HEK293 (cell line): ENCODE measurements around the gene TAS2R4.

Source experiments
- BCL11A ChIP-seq: fragments of 450-650 bp; formaldehyde crosslinking; IDR thresholded peaks from 2 replicates; pipeline ENCODE4 v1.5.1; 2016; ENCODE audit warnings: low read depth, missing biosample characterization, missing genetic modification characterization
- TCF7L2 ChIP-seq: IDR thresholded peaks from 2 replicates; pipeline ENCODE4 v1.6.1; 2011; ENCODE audit warnings: low read depth, mild to moderate bottlenecking, inconsistent platforms, low read length, moderate library complexity, borderline replicate concordance
- ZNF184 ChIP-seq: fragments of 450-650 bp; IDR thresholded peaks from 2 replicates; pipeline ENCODE4 v1.5.1; 2018; ENCODE audit warnings: missing biosample characterization, mild to moderate bottlenecking, missing genetic modification characterization
- ZNF223 ChIP-seq: fragments of 450-650 bp; formaldehyde crosslinking; IDR thresholded peaks from 2 replicates; pipeline ENCODE4 v1.5.1; 2016; ENCODE audit warnings: missing biosample characterization, missing genetic modification characterization
- ZNF274 ChIP-seq, 2 experiments: fragments of 200-500 bp in 1 of 2; fragments of 450-650 bp in 1 of 2; sonication (Bioruptor generic) in 1 of 2; formaldehyde crosslinking in 1 of 2; IDR thresholded peaks; 2 replicates each; pipeline versions ENCODE4 v1.5.1 to v1.6.1; 2014 to 2016; ENCODE audit warnings: borderline replicate concordance in 1 of 2, inconsistent platforms in 1 of 2, low read length in 1 of 2, missing biosample characterization in 1 of 2, missing genetic modification characterization in 1 of 2
- ZNF501 ChIP-seq: fragments of 450-650 bp; formaldehyde crosslinking; IDR thresholded peaks from 2 replicates; pipeline ENCODE4 v1.5.1; 2016; ENCODE audit warnings: missing biosample characterization, missing genetic modification characterization
- ZNF792 ChIP-seq: fragments of 450-650 bp; formaldehyde crosslinking; IDR thresholded peaks from 2 replicates; pipeline ENCODE4 v1.5.1; 2016; ENCODE audit warnings: missing biosample characterization, missing genetic modification characterization
- TF ChIP-seq, protein P1 (sequence below): fragments of 450-650 bp; formaldehyde crosslinking; IDR thresholded peaks from 2 replicates; pipeline ENCODE4 v1.5.1; 2016; ENCODE audit warnings: missing biosample characterization, missing genetic modification characterization
- TF ChIP-seq, protein P2 (sequence below): fragments of 450-650 bp; formaldehyde crosslinking; IDR thresholded peaks from 2 replicates; pipeline ENCODE4 v1.5.1; 2016; ENCODE audit warnings: missing biosample characterization, missing genetic modification characterization
- TF ChIP-seq, protein P3 (sequence below): fragments of 450-650 bp; formaldehyde crosslinking; IDR thresholded peaks from 2 replicates; pipeline ENCODE4 v1.5.1; 2016; ENCODE audit warnings: missing biosample characterization, missing genetic modification characterization, low read depth

DNA sequence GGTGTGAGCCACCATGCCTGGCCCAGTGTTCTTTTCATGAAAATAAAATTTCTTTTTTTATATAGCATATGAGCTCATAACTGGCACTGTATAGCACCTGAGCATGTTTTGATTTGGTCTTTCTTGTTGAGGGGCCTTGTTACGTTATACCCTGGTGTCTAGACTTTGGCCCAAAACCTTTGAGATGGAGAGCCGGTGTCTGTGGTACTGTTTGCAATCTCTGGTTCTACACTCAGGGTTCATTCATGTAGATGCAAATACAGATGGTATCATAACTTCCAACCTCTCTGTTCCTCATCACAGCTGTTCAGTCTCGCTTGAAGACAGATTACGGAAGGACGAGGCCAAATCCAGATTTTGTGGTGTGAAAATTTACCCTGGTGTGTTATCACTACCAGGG, 13.4 kb downstream of the TAS2R4 start, which contains the start of gene TAS2R5:
- TF ChIP-seq ZNF792, result no peak
- TF ChIP-seq BCL11A (tag by site-specific recombination), result no peak
- TF ChIP-seq, protein P1, sequence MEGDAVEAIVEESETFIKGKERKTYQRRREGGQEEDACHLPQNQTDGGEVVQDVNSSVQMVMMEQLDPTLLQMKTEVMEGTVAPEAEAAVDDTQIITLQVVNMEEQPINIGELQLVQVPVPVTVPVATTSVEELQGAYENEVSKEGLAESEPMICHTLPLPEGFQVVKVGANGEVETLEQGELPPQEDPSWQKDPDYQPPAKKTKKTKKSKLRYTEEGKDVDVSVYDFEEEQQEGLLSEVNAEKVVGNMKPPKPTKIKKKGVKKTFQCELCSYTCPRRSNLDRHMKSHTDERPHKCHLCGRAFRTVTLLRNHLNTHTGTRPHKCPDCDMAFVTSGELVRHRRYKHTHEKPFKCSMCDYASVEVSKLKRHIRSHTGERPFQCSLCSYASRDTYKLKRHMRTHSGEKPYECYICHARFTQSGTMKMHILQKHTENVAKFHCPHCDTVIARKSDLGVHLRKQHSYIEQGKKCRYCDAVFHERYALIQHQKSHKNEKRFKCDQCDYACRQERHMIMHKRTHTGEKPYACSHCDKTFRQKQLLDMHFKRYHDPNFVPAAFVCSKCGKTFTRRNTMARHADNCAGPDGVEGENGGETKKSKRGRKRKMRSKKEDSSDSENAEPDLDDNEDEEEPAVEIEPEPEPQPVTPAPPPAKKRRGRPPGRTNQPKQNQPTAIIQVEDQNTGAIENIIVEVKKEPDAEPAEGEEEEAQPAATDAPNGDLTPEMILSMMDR (tag by site-specific recombination), result no peak
- TF ChIP-seq ZNF501, result no peak
- TF ChIP-seq, protein P2, sequence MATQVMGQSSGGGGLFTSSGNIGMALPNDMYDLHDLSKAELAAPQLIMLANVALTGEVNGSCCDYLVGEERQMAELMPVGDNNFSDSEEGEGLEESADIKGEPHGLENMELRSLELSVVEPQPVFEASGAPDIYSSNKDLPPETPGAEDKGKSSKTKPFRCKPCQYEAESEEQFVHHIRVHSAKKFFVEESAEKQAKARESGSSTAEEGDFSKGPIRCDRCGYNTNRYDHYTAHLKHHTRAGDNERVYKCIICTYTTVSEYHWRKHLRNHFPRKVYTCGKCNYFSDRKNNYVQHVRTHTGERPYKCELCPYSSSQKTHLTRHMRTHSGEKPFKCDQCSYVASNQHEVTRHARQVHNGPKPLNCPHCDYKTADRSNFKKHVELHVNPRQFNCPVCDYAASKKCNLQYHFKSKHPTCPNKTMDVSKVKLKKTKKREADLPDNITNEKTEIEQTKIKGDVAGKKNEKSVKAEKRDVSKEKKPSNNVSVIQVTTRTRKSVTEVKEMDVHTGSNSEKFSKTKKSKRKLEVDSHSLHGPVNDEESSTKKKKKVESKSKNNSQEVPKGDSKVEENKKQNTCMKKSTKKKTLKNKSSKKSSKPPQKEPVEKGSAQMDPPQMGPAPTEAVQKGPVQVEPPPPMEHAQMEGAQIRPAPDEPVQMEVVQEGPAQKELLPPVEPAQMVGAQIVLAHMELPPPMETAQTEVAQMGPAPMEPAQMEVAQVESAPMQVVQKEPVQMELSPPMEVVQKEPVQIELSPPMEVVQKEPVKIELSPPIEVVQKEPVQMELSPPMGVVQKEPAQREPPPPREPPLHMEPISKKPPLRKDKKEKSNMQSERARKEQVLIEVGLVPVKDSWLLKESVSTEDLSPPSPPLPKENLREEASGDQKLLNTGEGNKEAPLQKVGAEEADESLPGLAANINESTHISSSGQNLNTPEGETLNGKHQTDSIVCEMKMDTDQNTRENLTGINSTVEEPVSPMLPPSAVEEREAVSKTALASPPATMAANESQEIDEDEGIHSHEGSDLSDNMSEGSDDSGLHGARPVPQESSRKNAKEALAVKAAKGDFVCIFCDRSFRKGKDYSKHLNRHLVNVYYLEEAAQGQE (tag by site-specific recombination), result no peak
- TF ChIP-seq ZNF274 (IDR thresholded peaks at IDR 0.05; ENCODE audit: low read length), result no peak
- TF ChIP-seq ZNF274 (tag by site-specific recombination; IDR thresholded peaks at IDR 0.05; ENCODE audit: borderline replicate concordance), result no peak
- TF ChIP-seq ZNF223 (tag by site-specific recombination), result no peak
- TF ChIP-seq TCF7L2, result no peak
- no peak for TF ChIP-seq ZNF184 (tag by site-specific recombination)
- TF ChIP-seq, protein P3, sequence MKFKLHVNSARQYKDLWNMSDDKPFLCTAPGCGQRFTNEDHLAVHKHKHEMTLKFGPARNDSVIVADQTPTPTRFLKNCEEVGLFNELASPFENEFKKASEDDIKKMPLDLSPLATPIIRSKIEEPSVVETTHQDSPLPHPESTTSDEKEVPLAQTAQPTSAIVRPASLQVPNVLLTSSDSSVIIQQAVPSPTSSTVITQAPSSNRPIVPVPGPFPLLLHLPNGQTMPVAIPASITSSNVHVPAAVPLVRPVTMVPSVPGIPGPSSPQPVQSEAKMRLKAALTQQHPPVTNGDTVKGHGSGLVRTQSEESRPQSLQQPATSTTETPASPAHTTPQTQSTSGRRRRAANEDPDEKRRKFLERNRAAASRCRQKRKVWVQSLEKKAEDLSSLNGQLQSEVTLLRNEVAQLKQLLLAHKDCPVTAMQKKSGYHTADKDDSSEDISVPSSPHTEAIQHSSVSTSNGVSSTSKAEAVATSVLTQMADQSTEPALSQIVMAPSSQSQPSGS (tag by site-specific recombination), result no peak
